Stimulated activated CD8-positive, alpha-beta memory T cell treated with anti-CD3 and anti-CD28 coated beads, Interleukin-7, amount 100 ng/mL, for 4 hours (primary cell): ENCODE results near the gene SLC2A4RG.
"Not testable (repeated sequence)": the region's sequence is repeated elsewhere in the genome, so short reads cannot be mapped to it uniquely, and the experiment has no call there.

Experiments
- DNase-seq, 2 donors: peaks; one replicate each; pipeline ENCODE4 v3.0.0-alpha.2; 2020; ENCODE audit warnings: low read depth in 2 of 2

The SLC2A4RG gene

DNA sequence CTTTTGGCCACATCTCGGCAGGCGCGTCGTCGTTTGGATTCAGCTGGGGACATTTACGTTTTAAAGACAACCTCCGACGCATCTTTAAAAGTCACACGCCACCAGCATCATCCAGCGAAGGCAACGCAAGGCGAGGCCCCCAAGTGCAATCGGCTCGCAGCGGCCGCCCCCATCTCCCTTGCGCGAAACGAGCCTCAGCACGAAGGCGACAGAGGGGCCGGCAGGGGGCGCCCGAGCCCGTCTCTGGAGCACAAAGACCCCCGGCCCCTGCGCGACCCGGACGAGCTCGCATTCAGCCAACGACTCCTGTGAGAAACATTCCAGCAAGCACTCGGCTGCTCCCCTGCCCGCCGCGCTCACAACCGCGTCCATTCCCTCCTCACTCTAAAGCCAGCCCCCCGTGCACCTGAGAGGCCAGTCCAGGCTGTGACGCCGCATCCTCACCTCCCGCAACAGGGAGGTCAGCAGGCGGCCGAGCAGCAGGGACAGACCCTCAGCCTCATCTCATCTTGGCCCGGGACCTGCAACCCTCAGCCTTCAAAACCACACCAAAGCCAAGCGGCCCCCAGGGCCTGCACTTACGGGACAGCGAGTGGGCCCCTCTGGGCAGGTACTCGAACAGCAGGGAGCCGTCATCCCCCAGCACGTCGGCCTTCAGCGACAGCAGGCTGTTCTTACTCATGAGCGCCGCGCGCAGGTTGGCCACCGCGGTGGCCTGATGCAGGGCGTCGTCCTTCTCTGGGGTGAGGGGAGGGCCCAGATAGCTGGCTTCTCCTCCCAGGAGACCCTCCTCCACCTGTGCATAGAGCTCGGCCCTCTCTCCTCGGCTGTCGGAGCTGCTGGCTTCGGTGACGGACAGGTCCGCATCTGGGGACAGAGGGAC lies 35.8 kb downstream of the SLC2A4RG start:
- DNase-seq: no peak

DNA sequence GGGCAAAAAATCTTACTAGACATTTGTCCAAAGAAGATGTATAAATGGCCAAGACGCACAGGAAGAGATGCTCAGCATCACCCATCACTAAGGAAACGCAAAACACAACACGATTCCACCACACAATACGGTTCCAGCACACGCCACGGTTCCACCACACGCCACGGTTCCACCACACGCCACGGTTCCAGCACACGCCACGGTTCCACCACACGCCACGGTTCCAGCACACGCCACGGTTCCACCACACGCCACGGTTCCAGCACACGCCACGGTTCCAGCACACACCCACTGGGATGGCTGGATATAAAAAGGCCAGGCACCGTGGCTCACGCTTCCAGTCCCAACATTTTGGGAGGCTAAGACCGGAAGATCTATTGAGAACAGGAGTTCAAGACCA lies 37.3 kb downstream of the SLC2A4RG start:
- not testable (repeated sequence) for DNase-seq

DNA sequence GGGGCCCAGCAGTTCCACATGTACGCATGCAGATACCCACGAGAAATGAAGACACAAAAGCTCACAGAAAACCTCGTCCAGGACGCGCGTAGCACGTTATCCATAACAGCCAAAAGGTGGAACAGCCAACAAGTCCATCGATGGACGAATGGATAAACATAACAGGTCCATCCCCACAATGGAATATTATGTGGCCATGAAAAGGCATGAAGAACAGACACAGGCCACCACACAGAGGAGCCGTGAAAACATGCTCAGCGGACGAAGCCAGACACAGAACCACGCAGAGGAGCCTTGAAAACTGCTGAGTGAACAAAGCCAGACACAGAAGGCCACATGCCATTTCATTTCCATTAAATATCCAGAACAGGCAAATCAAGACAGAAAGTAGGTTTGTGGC lies 38.0 kb downstream of the SLC2A4RG start:
- DNase-seq: no peak

DNA sequence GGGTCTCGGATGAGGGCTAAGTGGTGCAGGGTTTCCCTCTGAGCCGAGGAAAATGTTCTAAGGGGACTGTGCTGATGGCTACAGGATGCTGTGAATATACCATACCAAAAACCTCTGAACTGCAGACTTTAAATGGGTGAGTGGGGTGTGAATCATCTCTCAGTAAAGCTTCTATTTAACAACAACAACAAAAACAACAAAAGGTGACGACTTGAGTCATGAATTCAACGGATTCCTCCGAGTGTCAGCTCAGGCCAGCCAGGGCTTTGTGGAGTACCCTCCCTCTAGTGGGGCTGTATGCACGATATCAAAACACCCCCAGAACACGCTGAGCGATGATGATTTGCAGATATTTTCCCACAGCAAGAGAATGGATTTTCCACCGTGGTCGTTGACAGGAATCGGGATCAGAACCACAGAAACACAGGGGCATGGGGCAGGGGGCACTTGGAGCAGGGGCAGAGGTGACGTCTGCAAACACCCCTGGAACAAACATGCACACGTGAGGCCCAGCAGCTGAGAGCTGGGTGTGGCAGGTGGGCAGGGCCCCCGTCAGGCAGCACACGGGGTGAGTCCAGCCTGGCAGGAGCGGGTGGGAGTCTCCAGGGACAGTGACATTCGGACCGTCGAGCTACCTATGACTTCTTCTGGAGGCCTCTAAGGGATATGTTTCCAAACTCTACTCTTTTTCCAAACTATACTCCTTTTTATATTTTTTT lies 38.6 kb downstream of the SLC2A4RG start:
- DNase-seq: no peak

DNA sequence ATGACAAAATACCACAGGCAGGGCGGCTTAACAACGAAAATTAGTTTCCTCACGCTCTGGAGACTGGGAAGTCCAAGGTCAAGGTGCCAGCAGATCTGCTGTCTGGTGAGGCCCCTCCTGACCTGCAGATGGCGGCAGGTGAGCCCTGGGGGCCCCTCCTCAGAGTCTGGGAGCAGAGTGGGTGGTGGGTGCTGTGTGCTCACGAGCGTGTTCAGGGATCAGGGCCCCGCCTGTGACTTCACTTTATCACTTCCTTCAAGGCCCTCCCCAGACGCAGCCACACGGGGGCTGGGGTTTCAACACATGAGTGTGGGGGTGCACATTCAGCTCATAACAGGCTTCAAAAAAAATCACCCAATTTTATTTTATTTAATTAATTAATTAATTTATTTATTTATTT lies 39.3 kb downstream of the SLC2A4RG start:
- no peak for DNase-seq

DNA sequence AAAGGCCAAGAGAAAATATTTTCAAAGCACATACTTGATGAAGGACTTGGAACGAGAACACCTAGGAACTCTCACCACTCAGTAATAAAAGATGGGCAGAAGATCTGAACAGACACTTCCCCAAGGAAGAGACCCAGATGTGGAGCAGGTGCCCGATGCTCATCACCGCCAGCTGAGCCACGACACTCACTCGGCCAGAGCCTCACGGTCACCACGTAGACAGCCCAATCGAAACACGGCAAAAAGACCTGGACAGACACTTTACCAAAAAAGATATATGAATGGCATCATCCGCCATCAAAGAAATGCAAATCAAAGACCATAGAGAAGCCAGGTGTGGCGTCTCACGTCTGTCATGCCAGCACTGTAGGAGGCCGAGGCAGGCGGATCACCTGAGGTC lies 41.6 kb downstream of the SLC2A4RG start:
- DNase-seq: no peak

DNA sequence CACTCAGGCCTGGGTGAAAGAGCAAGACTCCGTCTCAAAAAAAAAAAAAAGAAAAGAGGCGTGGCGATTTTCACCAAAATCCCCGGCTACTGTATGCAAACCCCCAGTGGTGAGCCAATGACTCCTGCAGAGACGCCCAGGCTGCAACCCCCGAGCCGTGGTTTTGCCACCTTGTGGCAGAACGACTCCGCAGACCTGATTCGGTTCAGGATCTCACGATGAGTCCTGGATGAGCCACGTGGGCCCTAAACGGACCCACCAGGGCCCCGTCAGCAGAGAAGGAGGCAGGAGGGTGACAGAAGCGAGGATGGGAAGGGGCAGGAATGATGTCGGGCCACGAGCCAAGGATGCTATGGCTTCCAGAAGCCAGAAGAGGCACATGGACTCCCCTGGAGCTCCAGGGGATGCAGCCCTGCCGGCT lies 42.5 kb downstream of the SLC2A4RG start:
- DNase-seq: peak in 1 of 2 donors; percentile 53

DNA sequence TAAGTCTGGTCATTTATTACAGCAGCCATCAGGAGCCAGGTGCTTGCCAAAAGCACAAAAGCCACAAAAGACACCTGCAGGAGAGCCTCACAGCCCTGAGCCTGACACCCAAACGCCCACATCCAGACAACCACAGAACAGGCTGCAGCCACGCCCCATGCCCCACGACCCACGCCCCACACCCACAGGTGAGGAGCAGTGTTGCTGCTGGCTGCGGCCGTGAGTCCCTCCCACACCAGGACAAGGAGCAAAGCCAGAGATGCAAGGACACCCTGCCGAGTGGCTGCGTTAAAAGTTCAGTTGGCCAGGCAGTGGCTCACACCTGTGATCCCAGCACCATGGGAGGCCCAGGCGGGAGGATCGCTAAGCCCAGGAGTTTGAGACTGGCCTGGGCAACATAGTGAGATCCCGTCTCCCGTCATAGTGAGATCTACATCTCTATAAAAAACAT lies 43.0 kb downstream of the SLC2A4RG start:
- DNase-seq: peak in 1 of 2 donors; percentile 23

DNA sequence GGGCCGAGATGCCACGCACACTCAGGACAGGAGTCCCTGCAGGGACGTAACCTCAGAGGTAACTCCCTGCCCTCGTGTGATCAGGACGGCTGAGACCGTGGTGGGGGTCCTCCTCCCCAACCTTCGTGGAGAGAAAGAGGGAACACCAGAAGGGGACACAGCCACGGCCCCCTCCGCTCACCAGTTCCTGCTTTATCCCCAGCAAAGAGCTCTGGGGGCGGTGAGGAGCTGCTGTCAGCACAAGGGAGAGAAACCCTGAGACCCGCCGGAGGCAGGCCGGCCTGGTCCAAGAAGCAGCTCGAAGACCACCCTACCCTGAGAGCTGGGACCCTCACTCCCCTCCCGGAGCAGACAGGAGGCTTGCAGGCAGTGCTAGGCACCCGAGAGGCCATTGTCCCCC lies 44.4 kb downstream of the SLC2A4RG start:
- no peak for DNase-seq

DNA sequence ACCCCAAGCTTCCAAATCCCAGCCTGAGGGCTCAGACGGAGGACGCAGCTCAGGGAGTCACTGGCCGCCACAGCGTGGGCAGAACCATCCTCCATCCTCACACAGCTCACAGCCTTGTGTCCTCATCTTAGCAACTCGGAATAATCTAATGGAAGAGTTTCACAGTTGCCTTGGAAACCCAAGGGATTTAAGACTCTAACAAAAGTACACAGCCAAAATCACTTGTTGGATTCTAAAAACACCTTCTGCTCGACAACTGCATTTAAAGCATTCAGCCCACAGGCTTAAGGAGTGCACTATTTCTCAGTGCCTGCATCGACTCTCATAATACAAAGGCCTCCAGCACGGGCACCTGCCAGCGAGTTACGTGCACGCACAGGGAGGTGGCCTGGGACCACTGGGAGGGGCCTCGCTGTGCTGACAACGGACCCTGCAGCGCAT lies 46.1 kb downstream of the SLC2A4RG start:
- DNase-seq: no peak

DNA sequence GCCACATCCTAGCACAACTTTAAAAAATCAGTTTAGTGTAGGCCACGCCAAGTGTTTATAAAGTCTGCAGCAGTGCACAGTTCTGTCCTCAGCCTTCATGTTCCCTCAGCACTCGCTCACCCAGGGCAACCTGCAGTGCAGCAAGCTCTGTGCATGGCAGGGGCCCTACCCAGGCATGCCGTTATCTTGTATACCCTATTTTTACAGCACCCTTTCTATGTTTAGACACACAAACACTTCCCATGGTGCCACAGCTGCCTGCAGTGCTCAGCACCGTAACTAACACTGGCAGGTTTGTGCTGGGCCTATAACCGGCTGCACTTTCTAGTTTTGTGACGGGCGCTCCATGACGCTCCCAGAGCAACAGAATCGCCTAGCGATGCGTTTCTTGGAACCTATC lies 47.7 kb downstream of the SLC2A4RG start:
- no peak for DNase-seq

DNA sequence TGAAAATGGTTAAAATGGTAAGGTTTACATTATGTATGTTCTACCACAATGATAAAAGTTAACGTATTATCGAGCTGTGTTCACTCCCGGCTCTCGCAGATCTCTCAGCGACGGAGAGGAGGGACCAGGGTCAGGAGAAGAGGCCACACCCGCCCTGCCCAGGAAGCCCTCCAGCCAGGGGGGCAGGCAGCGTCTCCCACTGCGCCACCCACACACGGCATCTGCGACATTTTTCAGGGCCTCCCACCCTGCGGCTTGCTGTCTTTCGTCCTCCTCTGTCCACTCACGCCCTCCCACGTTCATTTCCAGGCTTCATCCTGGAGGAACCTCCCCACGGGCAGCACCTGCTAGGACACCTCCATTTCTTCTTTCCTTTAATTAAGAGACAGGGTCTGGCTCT lies 48.2 kb downstream of the SLC2A4RG start:
- no peak for DNase-seq

DNA sequence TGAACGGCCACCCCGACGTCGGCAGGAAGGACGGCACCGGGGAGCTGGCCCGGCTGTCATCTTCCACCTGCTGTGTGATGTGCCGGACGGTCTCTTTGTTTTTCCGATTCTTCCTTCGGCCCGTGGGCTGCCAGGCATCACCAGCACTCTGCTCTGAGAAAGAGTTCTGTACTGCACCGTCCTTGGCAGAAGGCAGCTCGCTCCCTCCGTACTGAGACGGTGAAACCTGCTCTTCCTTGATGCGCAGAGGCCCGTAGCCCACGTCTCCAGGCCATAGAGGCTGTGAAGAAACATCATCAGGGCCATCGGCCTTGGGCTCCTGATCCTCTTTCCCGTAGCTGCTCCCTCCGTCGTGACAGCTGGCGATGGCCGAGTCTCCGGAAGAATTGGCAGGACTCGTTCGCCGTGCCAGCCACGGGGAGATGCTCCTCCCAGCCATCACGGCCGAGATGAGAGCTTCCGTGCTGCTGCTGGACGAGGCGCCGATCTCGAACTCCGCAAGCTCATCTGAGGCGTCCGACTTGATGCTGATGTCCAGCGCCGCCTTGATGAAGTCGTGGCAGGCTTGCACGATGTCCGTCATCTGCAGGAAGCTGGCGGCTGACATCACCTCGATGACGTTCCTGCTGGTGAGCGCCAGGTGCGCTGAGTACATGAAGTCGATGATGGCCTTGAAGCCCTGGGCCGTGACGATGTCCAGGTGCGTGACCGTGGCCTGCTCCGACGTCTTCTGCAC lies 50.4 kb downstream of the SLC2A4RG start:
- no peak for DNase-seq

DNA sequence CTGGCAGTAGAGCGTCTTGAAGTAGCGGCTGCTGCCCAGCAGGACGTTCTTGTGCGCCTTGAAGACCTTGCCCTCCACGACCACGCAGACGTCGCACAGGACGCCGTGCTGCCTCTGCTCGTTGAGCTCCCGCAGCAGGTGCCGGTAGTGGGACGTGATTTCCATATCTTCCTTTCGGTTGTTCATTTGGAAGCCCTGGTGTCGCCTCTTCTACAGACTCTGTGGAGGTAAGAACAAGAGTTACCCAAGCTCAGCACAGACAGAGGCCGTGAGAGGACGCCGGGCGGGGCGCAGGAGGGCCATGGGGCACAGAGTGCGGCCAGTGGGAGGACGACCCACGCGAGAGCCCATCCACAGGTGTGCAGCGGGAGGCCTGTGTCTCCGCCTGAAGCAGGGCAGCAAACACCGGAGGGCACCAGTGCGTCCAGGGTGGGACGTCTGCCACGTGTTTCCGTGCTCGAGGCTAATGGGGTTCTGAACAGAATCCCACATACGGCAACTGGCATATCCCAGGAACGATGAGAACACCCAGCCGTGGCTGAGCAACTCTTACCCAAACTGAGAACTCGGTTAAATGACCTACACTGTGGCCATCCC lies 51.1 kb downstream of the SLC2A4RG start:
- no peak for DNase-seq

DNA sequence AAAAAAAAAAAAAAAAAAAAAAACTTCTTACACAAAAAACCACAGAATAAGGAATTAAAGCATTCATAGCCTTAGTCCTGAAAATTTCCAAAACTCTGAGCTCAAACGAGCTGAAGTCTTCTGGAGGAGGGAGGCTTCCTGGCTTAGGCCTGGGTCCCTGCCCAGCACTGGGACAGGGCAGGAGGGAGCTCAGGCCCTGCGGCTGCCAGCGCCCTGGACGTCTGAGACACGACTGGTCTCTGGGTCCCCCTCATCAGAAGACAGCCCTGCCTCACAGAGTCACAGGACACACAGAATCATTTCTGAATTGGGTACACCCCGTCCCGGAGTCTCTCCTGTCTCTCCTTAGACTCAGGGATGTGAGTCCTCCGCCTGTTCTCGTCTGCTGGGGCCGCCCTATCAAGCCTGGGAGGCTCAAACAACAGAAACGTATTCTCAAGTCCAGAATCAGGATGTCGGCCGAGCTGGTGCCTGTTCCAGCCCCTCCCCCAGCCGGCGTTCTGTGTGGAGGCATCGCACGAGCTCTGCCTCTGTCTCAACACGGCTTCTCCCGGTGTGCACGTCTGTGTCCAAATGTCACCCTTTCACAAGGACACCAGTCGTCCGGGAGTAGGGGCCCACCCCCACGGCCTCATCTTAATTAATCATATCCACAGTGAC lies 52.1 kb downstream of the SLC2A4RG start:
- no peak for DNase-seq

DNA sequence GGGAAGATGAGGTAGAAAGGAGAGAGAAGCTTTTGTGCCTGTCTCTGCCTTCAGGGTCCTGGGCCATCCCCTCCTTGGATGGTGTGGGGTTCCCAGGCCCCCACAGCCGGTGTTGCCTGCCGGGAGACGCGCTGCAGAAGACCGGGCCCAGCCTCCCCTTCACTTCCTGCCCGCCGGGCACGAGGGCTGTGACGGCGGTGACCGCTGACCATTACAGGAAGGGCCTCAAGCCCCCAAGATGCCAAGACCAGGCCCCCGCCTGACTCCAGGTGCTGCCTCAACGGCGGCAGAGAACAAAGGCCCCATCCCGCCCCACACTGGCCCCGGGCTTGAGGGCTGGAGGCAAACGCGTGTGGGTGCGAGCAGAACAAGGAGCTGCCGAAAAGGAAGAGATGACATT lies 53.3 kb downstream of the SLC2A4RG start:
- DNase-seq: no peak
